ENCODE measurements around the gene WWC1. TPM values are rescaled to one million over a fixed set of nuclear protein-coding genes. Genes with fewer than 3 reads are reported as not detected.

The WWC1 gene
- total RNA-seq, 2 experiments from 2014 or later: not detected

DNA sequence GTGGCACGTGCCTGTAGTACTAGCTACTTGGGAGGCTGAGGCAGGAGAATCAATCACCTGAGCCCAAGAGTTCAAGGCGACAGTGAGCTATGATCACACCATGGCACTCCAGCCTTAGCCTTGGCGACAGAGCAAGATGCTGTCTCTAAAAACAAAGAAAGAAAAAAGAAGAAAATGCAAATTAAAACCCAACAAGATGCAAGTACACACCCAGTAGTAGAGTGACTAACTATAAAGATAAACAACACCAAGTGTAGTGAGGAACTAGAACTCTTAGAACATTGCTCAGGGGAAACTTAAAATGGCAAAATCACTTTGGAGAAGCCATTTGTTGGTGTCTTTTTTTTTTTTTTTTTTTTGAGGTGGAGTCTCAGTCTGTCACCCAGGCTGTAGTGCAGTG lies 160.1 kb downstream of the WWC1 start:
- Histone ChIP-seq H3K4me2 (ENCODE audit: low read length) (no peak overlapping the region), H3K9me3 (ENCODE audit: low read length) (no peaks in the 10 kb centered on the region), H2AFZ (ENCODE audit: low read length) (no peak overlapping the region), H4K20me1 (ENCODE audit: insufficient read depth, low read length) (no peaks in the 10 kb centered on the region), H3K36me3 (ENCODE audit: insufficient read depth, low read length) (no peaks in the 10 kb centered on the region), H3K9me2 (ENCODE audit: insufficient read depth, low read length) (no peaks in the 10 kb centered on the region), H3K27ac (ENCODE audit: low read depth, low read length, poor library complexity, severe bottlenecking) (no peak overlapping the region), H3K4me3 (ENCODE audit: low read depth, low read length, poor library complexity, severe bottlenecking) (no peak overlapping the region), H3K4me1 (ENCODE audit: insufficient read depth, low read length, poor library complexity, severe bottlenecking) (no peaks in the 10 kb centered on the region), H3K79me2 (ENCODE audit: insufficient read depth, low read depth, low read length) (no peaks in the 10 kb centered on the region)
- CTCF ChIA-PET (ENCODE audit: unreplicated experiment): no interaction called here
- no TSS peak for BruUV-seq (replicated peaks)
- TF ChIP-seq, protein P1, sequence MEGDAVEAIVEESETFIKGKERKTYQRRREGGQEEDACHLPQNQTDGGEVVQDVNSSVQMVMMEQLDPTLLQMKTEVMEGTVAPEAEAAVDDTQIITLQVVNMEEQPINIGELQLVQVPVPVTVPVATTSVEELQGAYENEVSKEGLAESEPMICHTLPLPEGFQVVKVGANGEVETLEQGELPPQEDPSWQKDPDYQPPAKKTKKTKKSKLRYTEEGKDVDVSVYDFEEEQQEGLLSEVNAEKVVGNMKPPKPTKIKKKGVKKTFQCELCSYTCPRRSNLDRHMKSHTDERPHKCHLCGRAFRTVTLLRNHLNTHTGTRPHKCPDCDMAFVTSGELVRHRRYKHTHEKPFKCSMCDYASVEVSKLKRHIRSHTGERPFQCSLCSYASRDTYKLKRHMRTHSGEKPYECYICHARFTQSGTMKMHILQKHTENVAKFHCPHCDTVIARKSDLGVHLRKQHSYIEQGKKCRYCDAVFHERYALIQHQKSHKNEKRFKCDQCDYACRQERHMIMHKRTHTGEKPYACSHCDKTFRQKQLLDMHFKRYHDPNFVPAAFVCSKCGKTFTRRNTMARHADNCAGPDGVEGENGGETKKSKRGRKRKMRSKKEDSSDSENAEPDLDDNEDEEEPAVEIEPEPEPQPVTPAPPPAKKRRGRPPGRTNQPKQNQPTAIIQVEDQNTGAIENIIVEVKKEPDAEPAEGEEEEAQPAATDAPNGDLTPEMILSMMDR (conservative IDR thresholded peaks at IDR 0.05; ENCODE audit: low read length): no peak
- no peak for TF ChIP-seq EZH2phosphoT487 (IDR thresholded peaks at IDR 0.05; ENCODE audit: borderline replicate concordance, low read depth, low read length)
- intact Hi-C loops (cut with micrococcal nuclease; ENCODE audit: unreplicated experiment): no loop called here
- DNase-seq (ENCODE audit: low spot score): no peak
- POLR2A ChIA-PET: interaction anchor here (0.7 kb wide), 1 partner anchor 64 kb away, joined by 4 read pairs; no protein-coding TSS in a partner anchor

DNA sequence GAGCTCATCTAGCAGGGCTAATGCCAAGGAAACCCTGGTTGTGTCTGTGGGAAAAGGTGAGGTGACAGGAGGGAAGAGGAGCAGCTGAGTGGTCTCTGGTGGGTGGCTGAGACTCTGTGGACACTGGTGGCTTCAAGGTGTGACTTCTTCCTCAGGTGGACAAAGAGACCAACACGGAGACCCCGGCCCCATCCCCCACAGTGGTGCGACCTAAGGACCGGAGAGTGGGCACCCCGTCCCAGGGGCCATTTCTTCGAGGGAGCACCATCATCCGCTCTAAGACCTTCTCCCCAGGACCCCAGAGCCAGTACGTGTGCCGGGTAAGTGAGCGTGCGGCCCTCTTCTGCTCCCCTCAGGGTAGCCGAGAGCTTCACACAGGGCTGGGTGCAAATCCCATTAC lies 163.8 kb downstream of the WWC1 start:
- no peak overlapping the region for H3K4me3 ChIP-seq (ENCODE audit: low read depth, low read length, poor library complexity, severe bottlenecking)
- no peaks in the 10 kb centered on the region for H3K79me2 ChIP-seq (ENCODE audit: insufficient read depth, low read depth, low read length)
- CTCF ChIA-PET (ENCODE audit: unreplicated experiment): no interaction called here
- intact Hi-C loops (cut with micrococcal nuclease; ENCODE audit: unreplicated experiment): no loop called here
- no peak overlapping the region for H2AFZ ChIP-seq (ENCODE audit: low read length)
- H3K27ac ChIP-seq (ENCODE audit: low read depth, low read length, poor library complexity, severe bottlenecking): no peak overlapping the region
- no peaks in the 10 kb centered on the region for H3K36me3 ChIP-seq (ENCODE audit: insufficient read depth, low read length)
- no TSS peak for BruUV-seq (replicated peaks)
- H3K9me2 ChIP-seq (ENCODE audit: insufficient read depth, low read length): no peaks in the 10 kb centered on the region
- no peak overlapping the region for H3K4me2 ChIP-seq (ENCODE audit: low read length)
- H3K9me3 ChIP-seq (ENCODE audit: low read length): no peaks in the 10 kb centered on the region
- no peaks in the 10 kb centered on the region for H3K4me1 ChIP-seq (ENCODE audit: insufficient read depth, low read length, poor library complexity, severe bottlenecking)
- POLR2A ChIA-PET: interaction anchor here (0.6 kb wide), 2 partner anchors 29 to 1508 kb away, joined by 3 to 4 read pairs; no protein-coding TSS in a partner anchor
- no peaks in the 10 kb centered on the region for H4K20me1 ChIP-seq (ENCODE audit: insufficient read depth, low read length)
- TF ChIP-seq, protein P1 (conservative IDR thresholded peaks at IDR 0.05; ENCODE audit: low read length): no peak
- DNase-seq (ENCODE audit: low spot score): no peak

DNA sequence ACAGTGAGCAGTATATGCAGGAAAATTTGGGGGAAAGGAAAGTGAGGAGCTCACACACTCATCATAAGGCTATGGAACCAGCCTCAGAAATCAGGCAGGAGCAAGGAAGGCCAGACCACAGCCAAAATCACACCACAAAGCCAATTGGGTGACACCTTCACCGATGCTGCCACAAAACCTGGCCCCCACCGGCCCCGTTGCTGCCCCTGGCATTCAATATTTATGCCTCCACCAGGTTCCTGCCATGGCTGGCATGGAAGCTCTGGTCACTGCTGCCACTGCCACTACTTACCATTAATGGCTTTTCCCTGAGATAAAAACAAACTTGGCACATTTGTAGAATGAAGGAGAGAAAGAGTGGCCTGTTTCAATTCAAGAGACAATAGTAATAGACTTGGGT lies 166.1 kb downstream of the WWC1 start:
- CTCF ChIA-PET (ENCODE audit: unreplicated experiment): no interaction called here
- intact Hi-C loops (cut with micrococcal nuclease; ENCODE audit: unreplicated experiment): no loop called here
- BruUV-seq (replicated peaks): no TSS peak
- Histone ChIP-seq H2AFZ (ENCODE audit: low read length) (no peak overlapping the region), H3K36me3 (ENCODE audit: insufficient read depth, low read length) (no peaks in the 10 kb centered on the region), H3K27ac (ENCODE audit: low read depth, low read length, poor library complexity, severe bottlenecking) (no peak overlapping the region), H3K4me3 (ENCODE audit: low read depth, low read length, poor library complexity, severe bottlenecking) (no peak overlapping the region), H4K20me1 (ENCODE audit: insufficient read depth, low read length) (no peaks in the 10 kb centered on the region), H3K9me3 (ENCODE audit: low read length) (no peaks in the 10 kb centered on the region), H3K4me1 (ENCODE audit: insufficient read depth, low read length, poor library complexity, severe bottlenecking) (no peaks in the 10 kb centered on the region), H3K4me2 (ENCODE audit: low read length) (no peak overlapping the region), H3K9me2 (ENCODE audit: insufficient read depth, low read length) (no peaks in the 10 kb centered on the region), H3K79me2 (ENCODE audit: insufficient read depth, low read depth, low read length) (no peaks in the 10 kb centered on the region)
- TF ChIP-seq, protein P1 (conservative IDR thresholded peaks at IDR 0.05; ENCODE audit: low read length): no peak
- TF ChIP-seq EZH2phosphoT487 (IDR thresholded peaks at IDR 0.05; ENCODE audit: borderline replicate concordance, low read depth, low read length): no peak
- POLR2A ChIA-PET: interaction anchor here (0.6 kb wide), 2 partner anchors 34 to 75 kb away, joined by 4 read pairs; no protein-coding TSS in a partner anchor
- no peak for DNase-seq (ENCODE audit: low spot score)
